GM12875 (cell line): ENCODE data around the gene PDCD4.

ENCODE experiments used
- H3K4me3 ChIP-seq: one replicate; pipeline ENCODE4 v1.5.1; 2011; ENCODE audit warnings: low read depth, low read length, control low read depth
- CTCF ChIP-seq: IDR thresholded peaks from 2 replicates; pipeline ENCODE4 v1.5.1; 2011; ENCODE audit warnings: low read depth, mild to moderate bottlenecking, control low read depth, inconsistent platforms, low read length, moderate library complexity, borderline replicate concordance; ENCODE audit not compliant: insufficient read depth

PDCD4 gene

GRCh38 chr10:110834629-110835301, 37.0 kb upstream of the PDCD4 start:
- no peak for TF ChIP-seq CTCF

GRCh38 chr10:110835841-110836240, 35.9 kb upstream of the PDCD4 start:
- H3K4me3 ChIP-seq: no peak overlapping the region
- no peak for TF ChIP-seq CTCF

More at GRCh38 chr10:110834629-110835301, 37.0 kb upstream of the PDCD4 start:
- no peak overlapping the region for H3K4me3 ChIP-seq

- TF ChIP-seq CTCF: no peak
- H3K4me3 ChIP-seq: no peak overlapping the region
These were observed 35.0 kb upstream of the PDCD4 start for GRCh38 chr10:110836706-110837105.

GRCh38 chr10:110837418-110838171, 34.1 kb upstream of the PDCD4 start:
- no peak overlapping the region for H3K4me3 ChIP-seq
- TF ChIP-seq CTCF: no peak

GRCh38 chr10:110840225-110840922, 31.4 kb upstream of the PDCD4 start:
- H3K4me3 ChIP-seq: no peak overlapping the region
- TF ChIP-seq CTCF: no peak

GRCh38 chr10:110840923-110841428, 30.8 kb upstream of the PDCD4 start:
- TF ChIP-seq CTCF: no peak
- no peak overlapping the region for H3K4me3 ChIP-seq
